ENCODE results near the gene PKP4. TPM values are rescaled to one million over a fixed set of nuclear protein-coding genes. Genes with fewer than 3 reads are reported as not detected.

PKP4 gene
- total RNA-seq, 1 donor = 62.2 TPM

- TF ChIP-seq CTCF (IDR thresholded peaks at IDR 0.05; ENCODE audit: insufficient read depth, low read depth, low read length) = no peak
- DNase-seq (ENCODE audit: low read depth) = no peak
- H3K4me3 ChIP-seq (ENCODE audit: low read depth, low read length) = no peak overlapping the region
These were observed 145.3 kb downstream of the PKP4 start for GRCh38 chr2:158602027-158602426.

DNA sequence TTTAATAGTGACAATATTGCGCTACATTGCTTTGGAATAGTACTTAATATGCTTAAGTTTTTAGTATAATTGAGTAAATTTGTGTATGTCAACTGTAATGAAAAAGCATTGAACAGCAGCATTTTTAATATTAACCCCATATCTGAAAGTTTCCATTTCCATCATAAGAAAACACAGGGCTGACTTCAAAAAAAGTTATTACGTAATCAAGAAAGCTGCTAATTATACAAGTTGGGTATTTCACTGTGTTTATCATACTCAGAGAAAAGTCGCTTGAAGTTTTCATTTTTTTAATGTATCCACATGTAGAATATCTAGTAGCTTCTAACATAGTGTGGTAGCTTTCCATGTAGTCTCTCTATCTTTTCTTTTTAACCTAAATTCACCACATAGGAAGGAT lies 146.5 kb downstream of the PKP4 start:
- H3K4me3 ChIP-seq (ENCODE audit: low read depth, low read length) = no peak overlapping the region
- no peak for DNase-seq (ENCODE audit: low read depth)

DNA sequence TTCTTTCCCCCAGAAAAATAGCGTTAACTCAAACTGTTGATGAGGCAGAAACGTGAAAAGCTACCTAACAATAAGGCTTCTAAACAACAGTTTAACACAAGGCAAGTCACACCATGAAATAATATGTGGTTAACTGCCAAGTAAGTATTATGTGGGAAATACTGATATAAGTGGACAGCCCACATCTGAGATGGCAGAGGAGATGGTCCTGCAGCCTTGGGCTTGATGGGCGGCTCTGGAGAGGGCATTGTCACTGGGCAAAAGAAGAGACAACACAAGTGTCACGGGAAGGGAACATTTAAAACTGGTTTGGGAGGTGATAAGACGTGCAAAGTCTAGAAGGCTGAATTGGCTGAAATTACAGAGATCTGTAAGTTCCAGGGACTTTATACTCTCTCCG lies 147.2 kb downstream of the PKP4 start:
- TF ChIP-seq CTCF (IDR thresholded peaks at IDR 0.05; ENCODE audit: insufficient read depth, low read depth, low read length) = no peak
- H3K4me3 ChIP-seq (ENCODE audit: low read depth, low read length) = no peak overlapping the region
- DNase-seq (ENCODE audit: low read depth) = no peak

More for the DNA sequence above, 146.5 kb downstream of the PKP4 start:
- TF ChIP-seq CTCF (IDR thresholded peaks at IDR 0.05; ENCODE audit: insufficient read depth, low read depth, low read length) = no peak

DNA sequence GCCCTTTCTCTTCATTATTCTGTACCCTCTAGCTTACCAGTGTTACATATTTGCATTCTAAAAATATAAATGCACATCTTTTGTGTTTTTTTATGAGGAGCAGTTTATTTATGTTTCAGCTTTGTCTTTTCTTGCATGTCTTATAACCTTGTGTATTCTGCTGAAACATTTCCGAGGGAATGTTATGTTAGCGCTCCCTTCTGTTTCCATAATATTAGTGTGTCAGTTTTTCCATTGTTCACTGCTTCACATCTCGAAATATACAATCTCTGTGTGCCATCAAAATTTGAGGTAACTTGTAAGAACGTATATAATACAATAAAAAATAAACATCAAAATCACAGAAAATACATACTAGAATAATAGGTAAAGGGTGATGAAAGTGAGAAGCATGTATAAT lies 153.3 kb downstream of the PKP4 start:
- no peak for TF ChIP-seq CTCF (IDR thresholded peaks at IDR 0.05; ENCODE audit: insufficient read depth, low read depth, low read length)
- no peak for DNase-seq (ENCODE audit: low read depth)
- H3K4me3 ChIP-seq (ENCODE audit: low read depth, low read length) = no peak overlapping the region

- no peak for DNase-seq (ENCODE audit: low read depth)
- H3K4me3 ChIP-seq (ENCODE audit: low read depth, low read length) = no peak overlapping the region
- no peak for TF ChIP-seq CTCF (IDR thresholded peaks at IDR 0.05; ENCODE audit: insufficient read depth, low read depth, low read length)
These were observed 159.8 kb downstream of the PKP4 start for GRCh38 chr2:158616480-158617000.

DNA sequence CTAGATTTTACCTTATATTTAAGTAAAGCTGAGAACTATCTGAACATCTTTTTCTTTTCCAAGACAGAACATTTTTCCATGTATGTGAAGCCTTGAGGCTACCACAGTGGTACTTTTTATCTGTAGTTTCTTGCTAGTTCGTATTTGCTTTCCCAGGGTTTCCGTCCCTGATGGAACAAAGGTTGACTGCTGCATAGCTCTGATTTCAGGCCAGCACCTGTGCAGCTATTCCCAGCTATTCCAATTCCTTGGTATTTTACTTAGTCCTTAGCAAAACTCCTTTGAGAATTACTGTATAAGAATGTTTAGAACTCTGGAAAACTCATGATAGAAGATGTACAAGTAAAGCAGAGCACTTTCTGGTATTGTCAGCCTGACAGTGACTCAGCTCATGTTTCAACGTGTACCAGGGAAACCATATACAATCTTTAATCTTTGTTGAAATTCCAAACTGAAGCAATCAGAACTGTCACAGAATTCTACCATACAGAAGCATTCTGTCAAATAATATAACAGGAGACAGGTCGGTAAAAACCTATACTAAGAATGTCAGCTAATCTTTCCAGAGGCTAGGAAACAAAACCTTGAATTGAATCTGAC lies 162.2 kb downstream of the PKP4 start:
- H3K4me3 ChIP-seq (ENCODE audit: low read depth, low read length) = no peak overlapping the region
- no peak for TF ChIP-seq CTCF (IDR thresholded peaks at IDR 0.05; ENCODE audit: insufficient read depth, low read depth, low read length)
- no peak for DNase-seq (ENCODE audit: low read depth)

GRCh38 chr2:158619496-158619895 lies 162.7 kb downstream of the PKP4 start:
- no peak overlapping the region for H3K4me3 ChIP-seq (ENCODE audit: low read depth, low read length)
- no peak for TF ChIP-seq CTCF (IDR thresholded peaks at IDR 0.05; ENCODE audit: insufficient read depth, low read depth, low read length)
- peak; percentile 42 for DNase-seq (ENCODE audit: low read depth)

Measured in fibroblast of villous mesenchyme (primary cell).